ENCODE measurements around the gene ADRA2A.

DNA sequence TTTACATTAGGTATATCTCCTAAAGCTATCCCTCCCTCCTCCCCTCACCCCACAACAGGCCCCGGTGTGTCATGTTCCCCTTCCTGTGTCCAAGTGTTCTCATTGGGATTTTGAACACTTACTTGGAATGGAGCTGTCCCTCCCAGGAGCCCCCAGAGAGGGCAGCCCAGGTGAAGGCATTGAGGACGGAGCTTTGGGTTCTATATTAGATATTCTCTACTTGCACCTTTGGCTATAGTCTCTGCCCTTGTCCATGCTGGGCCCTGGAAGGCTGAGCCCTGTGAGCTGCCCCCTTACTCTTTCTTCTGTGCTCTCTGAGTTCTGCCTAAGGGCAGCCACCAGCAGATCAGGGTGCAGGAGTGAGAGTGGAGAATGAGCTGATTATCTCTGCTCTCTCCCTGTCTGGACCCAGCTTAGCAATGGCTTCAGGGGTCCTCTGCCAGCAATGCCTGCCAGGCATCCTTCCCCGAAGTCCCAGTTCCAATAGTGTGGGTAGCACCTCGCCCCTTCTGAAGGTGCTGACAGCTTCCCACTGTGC lies 11.2 kb downstream of the ADRA2A start:
- TF ChIP-seq, protein P1, sequence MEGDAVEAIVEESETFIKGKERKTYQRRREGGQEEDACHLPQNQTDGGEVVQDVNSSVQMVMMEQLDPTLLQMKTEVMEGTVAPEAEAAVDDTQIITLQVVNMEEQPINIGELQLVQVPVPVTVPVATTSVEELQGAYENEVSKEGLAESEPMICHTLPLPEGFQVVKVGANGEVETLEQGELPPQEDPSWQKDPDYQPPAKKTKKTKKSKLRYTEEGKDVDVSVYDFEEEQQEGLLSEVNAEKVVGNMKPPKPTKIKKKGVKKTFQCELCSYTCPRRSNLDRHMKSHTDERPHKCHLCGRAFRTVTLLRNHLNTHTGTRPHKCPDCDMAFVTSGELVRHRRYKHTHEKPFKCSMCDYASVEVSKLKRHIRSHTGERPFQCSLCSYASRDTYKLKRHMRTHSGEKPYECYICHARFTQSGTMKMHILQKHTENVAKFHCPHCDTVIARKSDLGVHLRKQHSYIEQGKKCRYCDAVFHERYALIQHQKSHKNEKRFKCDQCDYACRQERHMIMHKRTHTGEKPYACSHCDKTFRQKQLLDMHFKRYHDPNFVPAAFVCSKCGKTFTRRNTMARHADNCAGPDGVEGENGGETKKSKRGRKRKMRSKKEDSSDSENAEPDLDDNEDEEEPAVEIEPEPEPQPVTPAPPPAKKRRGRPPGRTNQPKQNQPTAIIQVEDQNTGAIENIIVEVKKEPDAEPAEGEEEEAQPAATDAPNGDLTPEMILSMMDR (IDR thresholded peaks at IDR 0.05) = no peak
- TF ChIP-seq POLR2AphosphoS5 (IDR thresholded peaks at IDR 0.05) (no peak), POLR2A (IDR thresholded peaks at IDR 0.05; ENCODE audit: low read depth) (no peak)

Data from esophagus muscularis mucosa (tissue), 3 donors.